Measurements from ENCODE around the gene PRR36. TPM values are rescaled to one million over a fixed set of nuclear protein-coding genes. Genes with fewer than 3 reads are reported as not detected.
A peak's percentile ranks its signal among the peaks of the same experiment; 100 is the strongest.

The PRR36 gene
- total RNA-seq, 2 donors from 2014 or later = 2.2 to 4.2 TPM

DNA sequence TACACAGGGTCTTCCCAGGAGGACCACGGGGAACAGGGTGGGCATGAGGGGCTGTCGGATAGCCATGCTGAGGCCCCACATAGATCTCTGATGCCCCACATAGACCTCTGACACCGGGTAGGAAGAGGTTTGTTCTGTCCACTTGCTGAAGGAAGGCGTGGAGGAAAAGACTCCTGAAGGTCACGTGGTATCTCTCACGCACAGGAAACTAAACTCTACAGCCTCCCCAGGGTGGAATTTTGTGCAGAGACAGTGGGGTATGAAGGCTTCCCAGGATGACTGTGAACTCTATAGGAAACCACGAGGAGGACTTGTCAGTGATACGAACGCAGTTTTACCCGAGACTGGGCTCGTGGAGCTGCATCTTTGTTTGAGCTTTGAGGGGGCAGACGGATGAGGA is 41.4 kb downstream of the PRR36 start:
- H3K4me3 ChIP-seq = no peak overlapping the region
- peak overlapping the region in 1 of 2 donors; percentile 27 for H3K27ac ChIP-seq
- H3K4me1 ChIP-seq (replicated peaks) = peaks cover 5% of the 10 kb centered on the region
- no peaks in the 10 kb centered on the region for H3K9me3 ChIP-seq
- TF ChIP-seq POLR2A (IDR thresholded peaks at IDR 0.05) = no peak
- TF ChIP-seq POLR2AphosphoS5 (IDR thresholded peaks at IDR 0.05) = no peak
- TF ChIP-seq, protein P1, sequence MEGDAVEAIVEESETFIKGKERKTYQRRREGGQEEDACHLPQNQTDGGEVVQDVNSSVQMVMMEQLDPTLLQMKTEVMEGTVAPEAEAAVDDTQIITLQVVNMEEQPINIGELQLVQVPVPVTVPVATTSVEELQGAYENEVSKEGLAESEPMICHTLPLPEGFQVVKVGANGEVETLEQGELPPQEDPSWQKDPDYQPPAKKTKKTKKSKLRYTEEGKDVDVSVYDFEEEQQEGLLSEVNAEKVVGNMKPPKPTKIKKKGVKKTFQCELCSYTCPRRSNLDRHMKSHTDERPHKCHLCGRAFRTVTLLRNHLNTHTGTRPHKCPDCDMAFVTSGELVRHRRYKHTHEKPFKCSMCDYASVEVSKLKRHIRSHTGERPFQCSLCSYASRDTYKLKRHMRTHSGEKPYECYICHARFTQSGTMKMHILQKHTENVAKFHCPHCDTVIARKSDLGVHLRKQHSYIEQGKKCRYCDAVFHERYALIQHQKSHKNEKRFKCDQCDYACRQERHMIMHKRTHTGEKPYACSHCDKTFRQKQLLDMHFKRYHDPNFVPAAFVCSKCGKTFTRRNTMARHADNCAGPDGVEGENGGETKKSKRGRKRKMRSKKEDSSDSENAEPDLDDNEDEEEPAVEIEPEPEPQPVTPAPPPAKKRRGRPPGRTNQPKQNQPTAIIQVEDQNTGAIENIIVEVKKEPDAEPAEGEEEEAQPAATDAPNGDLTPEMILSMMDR (IDR thresholded peaks at IDR 0.05) = no peak
- 80% methylated on average over 12 of the region's 12 CpGs for WGBS
- H3K27me3 ChIP-seq (replicated peaks; ENCODE audit: insufficient read depth) = no peaks in the 10 kb centered on the region
- intact Hi-C loops (cut with DNase I) = loop anchor here (5.0 kb wide), 1 partner anchor 70 kb away; the partner anchor contains the start of gene MAP2K7
- no peaks in the 10 kb centered on the region for H3K36me3 ChIP-seq
- DNase-seq (ENCODE audit: low spot score) = no peak

DNA sequence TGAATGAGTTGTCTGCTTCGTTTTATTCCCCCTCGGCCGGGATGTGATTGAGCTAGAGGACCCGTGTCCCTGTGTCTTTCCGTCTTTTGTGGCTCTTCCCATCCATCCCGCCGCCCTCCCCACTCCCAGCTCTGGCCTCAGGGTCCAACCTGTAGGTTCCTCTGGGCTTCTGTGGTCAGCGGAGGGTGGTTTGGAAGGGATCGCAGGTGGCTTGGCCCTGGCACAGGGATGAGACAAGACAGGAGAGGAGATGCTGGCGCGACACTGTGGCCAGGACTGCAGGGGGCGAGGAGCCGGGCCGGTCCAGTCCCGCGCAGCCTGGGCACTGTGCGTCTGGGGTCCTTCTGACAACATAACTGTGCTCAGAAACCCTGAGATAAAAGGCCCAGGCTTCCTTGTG is 42.2 kb downstream of the PRR36 start:
- no peaks in the 10 kb centered on the region for H3K27me3 ChIP-seq (replicated peaks; ENCODE audit: insufficient read depth)
- intact Hi-C loops (cut with DNase I) = loop anchor here (5.0 kb wide), 1 partner anchor 70 kb away; the partner anchor contains the start of gene MAP2K7
- no peaks in the 10 kb centered on the region for H3K9me3 ChIP-seq
- TF ChIP-seq POLR2A (IDR thresholded peaks at IDR 0.05) (no peak), POLR2AphosphoS5 (IDR thresholded peaks at IDR 0.05) (no peak)
- TF ChIP-seq, protein P1 (IDR thresholded peaks at IDR 0.05) = no peak
- no peak overlapping the region for H3K27ac ChIP-seq
- DNase-seq (ENCODE audit: low spot score) = no peak
- H3K4me1 ChIP-seq (replicated peaks) = peaks cover 5% of the 10 kb centered on the region
- no peaks in the 10 kb centered on the region for H3K36me3 ChIP-seq
- 83% methylated on average over 17 of the region's 17 CpGs for WGBS
- H3K4me3 ChIP-seq = no peak overlapping the region

DNA sequence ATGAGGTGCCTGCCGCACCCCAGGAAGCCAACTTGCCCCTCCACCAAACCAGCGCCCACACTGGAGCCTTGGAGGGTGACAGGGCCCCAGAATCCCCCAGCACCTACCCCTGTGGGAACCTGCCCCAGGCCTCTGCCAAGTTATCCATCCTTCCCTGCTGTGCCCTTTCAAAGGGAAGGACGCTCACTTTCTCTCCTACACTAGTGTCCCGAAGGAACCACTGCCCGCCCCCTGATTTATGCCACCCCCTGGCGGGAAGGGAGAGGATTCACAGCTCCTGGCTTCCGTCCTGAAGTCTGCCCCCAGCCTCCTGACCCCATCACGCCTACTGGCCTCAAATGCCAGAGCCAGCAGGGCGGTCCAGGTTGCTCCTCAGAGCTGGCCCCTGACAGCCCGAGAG is 42.7 kb downstream of the PRR36 start:
- intact Hi-C loops (cut with DNase I) = loop anchor here (5.0 kb wide), 1 partner anchor 71 kb away; the partner anchor contains the start of gene MAP2K7
- Histone ChIP-seq H3K9me3 (no peaks in the 10 kb centered on the region), H3K27me3 (replicated peaks; ENCODE audit: insufficient read depth) (no peaks in the 10 kb centered on the region), H3K36me3 (no peaks in the 10 kb centered on the region), H3K4me3 (no peak overlapping the region), H3K27ac (no peak overlapping the region), H3K4me1 (replicated peaks) (peaks cover 5% of the 10 kb centered on the region)
- WGBS = 52% methylated on average over 10 of the region's 10 CpGs
- no peak for DNase-seq (ENCODE audit: low spot score)
- TF ChIP-seq, protein P1 (IDR thresholded peaks at IDR 0.05) = peak in 1 of 4 experiments; percentile 22
- TF ChIP-seq POLR2A (IDR thresholded peaks at IDR 0.05) = no peak

DNA sequence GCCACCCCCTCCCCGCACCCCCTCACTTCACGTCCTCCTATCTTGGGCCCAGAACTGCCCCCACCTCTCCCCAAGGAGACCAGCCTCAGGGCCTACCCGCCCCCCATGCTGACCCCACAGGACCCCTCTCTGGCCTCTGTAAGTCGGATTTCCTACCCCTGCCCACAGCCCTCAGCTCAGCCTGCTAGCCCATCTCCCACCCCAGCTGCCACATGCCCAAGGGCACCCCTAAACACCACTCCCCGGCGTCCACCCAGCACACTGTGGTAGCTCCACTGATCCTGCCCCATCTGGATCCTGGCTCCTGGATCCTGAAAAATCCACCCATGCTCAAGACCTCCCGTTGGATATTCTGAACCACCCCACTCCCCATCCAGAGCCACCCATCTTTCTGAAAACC is 43.4 kb downstream of the PRR36 start:
- 30% methylated on average over 7 of the region's 7 CpGs for WGBS
- TF ChIP-seq POLR2A (IDR thresholded peaks at IDR 0.05) = no peak
- Histone ChIP-seq H3K27me3 (replicated peaks; ENCODE audit: insufficient read depth) (no peaks in the 10 kb centered on the region), H3K4me1 (replicated peaks) (peaks cover 5% of the 10 kb centered on the region), H3K4me3 (peak overlapping the region; percentile 73 to 91), H3K27ac (no peak overlapping the region), H3K36me3 (no peaks in the 10 kb centered on the region), H3K9me3 (no peaks in the 10 kb centered on the region)
- DNase-seq (ENCODE audit: low spot score) = no peak
- intact Hi-C loops (cut with DNase I) = loop anchor here (5.0 kb wide), 1 partner anchor 71 kb away; the partner anchor contains the start of gene MAP2K7

DNA sequence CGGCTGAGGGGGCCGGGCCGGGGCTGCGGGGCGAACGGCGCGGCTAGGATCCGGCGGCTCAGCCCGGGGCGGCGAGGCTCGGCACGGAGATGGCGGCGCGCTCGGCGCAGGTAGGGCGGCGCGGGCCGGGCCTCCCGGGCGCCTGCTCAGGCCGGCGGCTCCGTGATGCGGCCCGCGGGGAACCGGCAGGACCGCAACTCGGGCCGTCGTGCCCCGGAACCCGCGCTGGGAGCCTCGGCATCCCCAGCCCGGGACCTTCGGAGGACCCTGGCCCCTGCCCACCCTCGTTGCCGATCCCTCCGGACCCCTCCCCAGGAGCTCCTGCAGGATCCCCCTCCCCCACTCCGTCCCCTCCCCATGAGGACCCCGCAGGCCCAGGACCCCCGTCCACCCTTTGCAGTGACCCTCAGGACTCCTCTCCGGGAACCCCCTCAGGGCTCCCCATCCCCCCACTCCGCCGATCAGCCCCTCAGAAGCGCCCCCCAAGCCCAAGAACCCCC is 43.9 kb downstream of the PRR36 start:
- no peak for DNase-seq (ENCODE audit: low spot score)
- peak overlapping the region in 1 of 2 donors; percentile 19 for H3K27ac ChIP-seq
- WGBS = 4% methylated on average over 28 of the region's 53 CpGs

More for the DNA sequence above, 43.9 kb downstream of the PRR36 start:
- intact Hi-C loops (cut with DNase I) = loop anchor here (5.0 kb wide), 1 partner anchor 72 kb away; the partner anchor contains the start of gene MAP2K7
- no peaks in the 10 kb centered on the region for H3K36me3 ChIP-seq
- H3K4me3 ChIP-seq = peak overlapping the region; percentile 73 to 91
- TF ChIP-seq, protein P1 (IDR thresholded peaks at IDR 0.05) = no peak
- TF ChIP-seq POLR2AphosphoS5 (IDR thresholded peaks at IDR 0.05) = no peak
- no peak for TF ChIP-seq POLR2A (IDR thresholded peaks at IDR 0.05)
- no peaks in the 10 kb centered on the region for H3K9me3 ChIP-seq
- H3K27me3 ChIP-seq (replicated peaks; ENCODE audit: insufficient read depth) = no peaks in the 10 kb centered on the region
- peaks cover 5% of the 10 kb centered on the region for H3K4me1 ChIP-seq (replicated peaks)

All from prostate gland (tissue), 2 donors.